Mucosa of descending colon (tissue), 3 donors: Measurements from ENCODE around the gene SOBP. TPM values are rescaled to one million over a fixed set of nuclear protein-coding genes. Genes with fewer than 3 reads are reported as not detected.
"Not testable (repeated sequence)": the region's sequence is repeated elsewhere in the genome, so short reads cannot be mapped to it uniquely, and the experiment has no call there.

Experiments
- ATAC-seq: fragments of 200-7000 bp; cut with Tn5 transposase; one replicate; pipeline ENCODE4 v1.9.1; 2020; ENCODE audit warnings: mild to moderate bottlenecking, moderate library complexity
- DNase-seq, 3 donors: peaks; one replicate each; pipeline ENCODE4 v3.0.0-alpha.2; 2020
- H3K36me3 ChIP-seq: fragments of 200-600 bp; one replicate; pipeline ENCODE4 v1.8.0; 2021; ENCODE audit warnings: low read depth, mild to moderate bottlenecking
- H3K4me1 ChIP-seq: fragments of 200-600 bp; one replicate; pipeline ENCODE4 v1.8.0; 2021; ENCODE audit warnings: low read depth, mild to moderate bottlenecking
- H3K4me3 ChIP-seq: fragments of 200-600 bp; one replicate; pipeline ENCODE4 v1.8.0; 2021; ENCODE audit warnings: mild to moderate bottlenecking
- H3K9me3 ChIP-seq: fragments of 200-600 bp; one replicate; pipeline ENCODE4 v1.8.0; 2021; ENCODE audit warnings: mild to moderate bottlenecking
- CTCF ChIP-seq: fragments of 200-600 bp; IDR thresholded peaks from one replicate; pipeline ENCODE4 v1.8.0; 2022; ENCODE audit warnings: antibody characterized with exemption, mild to moderate bottlenecking
- intact Hi-C, 2 donors: fragments of 100-400 bp; cut with DNase I in 1 of 2; cut with micrococcal nuclease in 1 of 2; formaldehyde crosslinking; loops; one replicate each; pipeline versions ENCODE4 v1.11.0 to v1.11.1; 2022; cut with DNase I, micrococcal nuclease
- total RNA-seq, 3 donors: library from RNA; stranded (reverse); fragmentation: NEBNext Ultra II Directional in 2 of 3; extraction: Animal tissue kit (Norgen Biotek cat#: 25700) in 2 of 3; gene quantifications; one replicate each; pipeline versions ENCODE4 v1.2.1 to v1.2.4, GENCODE V29; 2021 to 2023
- donor health status: DM: no; HTN: no; CAD: no; lungs with moderate emphysema.
- donor health status: DM: no; HTN: no; CAD: no.
- donor health status: DM: no; HTN: yes; CAD: no.

SOBP gene
- total RNA-seq, 3 donors from 2014 or later: 1.2 to 31.5 (median 2.5) TPM

- DNase-seq: peak; percentile 99 to 100 (median 99)
- intact Hi-C loops: no loop called here
- peak; percentile 99 for ATAC-seq
- no peaks in the 10 kb centered on the region for H3K9me3 ChIP-seq
- H3K4me3 ChIP-seq: peak within 1 kb of the TSS; percentile 90
- TF ChIP-seq CTCF: peak; percentile 48
- H3K4me1 ChIP-seq: peaks cover 5% of the 10 kb centered on the region
- no peaks in the 10 kb centered on the region for H3K36me3 ChIP-seq
Observed at GRCh38 chr6:107459283-107460082, 30.4 kb upstream of the SOBP start, which contains the start of gene PDSS2. Gene PDSS2 (minus strand): TSS chr6:107459564. CDS start chr6:107459285, 279 bp downstream.

GRCh38 chr6:107460083-107460631, 29.8 kb upstream of the SOBP start:
- DNase-seq: no peak
- intact Hi-C loops: no loop called here
- no peak for TF ChIP-seq CTCF

GRCh38 chr6:107466062-107466461, 23.9 kb upstream of the SOBP start:
- intact Hi-C loops: no loop called here
- ATAC-seq (no peak), DNase-seq (no peak)
- H3K4me3 ChIP-seq: no peak overlapping the region
- H3K9me3 ChIP-seq: no peaks in the 10 kb centered on the region
- no peaks in the 10 kb centered on the region for H3K4me1 ChIP-seq
- no peaks in the 10 kb centered on the region for H3K36me3 ChIP-seq
- no peak for TF ChIP-seq CTCF

More at GRCh38 chr6:107460083-107460631, 29.8 kb upstream of the SOBP start:
- Histone ChIP-seq H3K36me3 (no peaks in the 10 kb centered on the region), H3K9me3 (no peaks in the 10 kb centered on the region), H3K4me1 (peaks cover 5% of the 10 kb centered on the region), H3K4me3 (peak overlapping the region; percentile 90)
- ATAC-seq: peak; percentile 17

- no peaks in the 10 kb centered on the region for H3K36me3 ChIP-seq
- DNase-seq (no peak), ATAC-seq (no peak)
- no peak for TF ChIP-seq CTCF
- H3K4me3 ChIP-seq: no peak overlapping the region
- H3K9me3 ChIP-seq: no peaks in the 10 kb centered on the region
- intact Hi-C loops: no loop called here
- H3K4me1 ChIP-seq: no peaks in the 10 kb centered on the region
Observed at GRCh38 chr6:107470364-107470763, 19.6 kb upstream of the SOBP start.

- no peak for TF ChIP-seq CTCF
- H3K36me3 ChIP-seq: no peaks in the 10 kb centered on the region
- no peaks in the 10 kb centered on the region for H3K4me1 ChIP-seq
- no peak for DNase-seq
- H3K9me3 ChIP-seq: no peaks in the 10 kb centered on the region
- ATAC-seq: no peak
- intact Hi-C loops: no loop called here
- H3K4me3 ChIP-seq: no peak overlapping the region
Observed at GRCh38 chr6:107473660-107474059, 16.3 kb upstream of the SOBP start.

GRCh38 chr6:107475360-107475759, 14.6 kb upstream of the SOBP start:
- H3K36me3 ChIP-seq, H3K4me1 ChIP-seq, H3K4me3 ChIP-seq, DNase-seq, ATAC-seq, H3K9me3 ChIP-seq, intact Hi-C loops: not testable (repeated sequence)

GRCh38 chr6:107475826-107476225, 14.1 kb upstream of the SOBP start:
- ATAC-seq, H3K4me1 ChIP-seq, H3K36me3 ChIP-seq, H3K9me3 ChIP-seq, intact Hi-C loops, DNase-seq, H3K4me3 ChIP-seq: not testable (repeated sequence)
